Tibial nerve (tissue), 4 donors: ENCODE measurements around the gene MAG.

Experiments
- EP300 ChIP-seq, 2 donors: sonication (generic); formaldehyde crosslinking; IDR thresholded peaks; one replicate each; pipeline ENCODE4 v1.6.1; 2017; ENCODE audit warnings: antibody characterized with exemption in 2 of 2, mild to moderate bottlenecking in 1 of 2
- TF ChIP-seq, protein P1 (sequence below), 5 experiments: fragments of 200-600 bp in 3 of 5; fragments of 450-650 bp in 2 of 5; sonication (generic) in 3 of 5; IDR thresholded peaks; one replicate each; pipeline ENCODE4 v1.5.1; 2016 to 2019; ENCODE audit warnings: antibody characterized with exemption in 5 of 5, mild to moderate bottlenecking in 3 of 5, moderate library complexity in 2 of 5

DNA sequence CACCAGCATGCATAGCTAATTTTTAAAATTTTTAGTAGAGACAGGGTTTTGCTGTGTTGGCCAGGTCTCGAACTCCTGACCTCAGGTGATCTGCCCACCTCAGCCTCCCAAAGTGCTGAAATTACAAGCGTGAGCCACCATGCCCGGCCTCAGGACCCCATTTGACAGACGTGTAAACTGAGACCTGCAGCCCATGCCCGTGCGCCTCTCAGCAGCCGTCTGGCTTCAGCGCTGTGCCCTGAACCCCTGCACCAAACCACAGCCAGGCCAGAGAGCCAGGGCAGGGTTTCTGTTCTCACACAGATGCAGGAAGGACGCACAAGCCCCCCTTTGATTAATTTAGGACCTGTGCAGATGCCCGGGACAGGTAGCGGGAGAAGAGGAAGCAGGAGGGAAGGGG, 48.5 kb downstream of the MAG start:
- TF ChIP-seq, protein P1, sequence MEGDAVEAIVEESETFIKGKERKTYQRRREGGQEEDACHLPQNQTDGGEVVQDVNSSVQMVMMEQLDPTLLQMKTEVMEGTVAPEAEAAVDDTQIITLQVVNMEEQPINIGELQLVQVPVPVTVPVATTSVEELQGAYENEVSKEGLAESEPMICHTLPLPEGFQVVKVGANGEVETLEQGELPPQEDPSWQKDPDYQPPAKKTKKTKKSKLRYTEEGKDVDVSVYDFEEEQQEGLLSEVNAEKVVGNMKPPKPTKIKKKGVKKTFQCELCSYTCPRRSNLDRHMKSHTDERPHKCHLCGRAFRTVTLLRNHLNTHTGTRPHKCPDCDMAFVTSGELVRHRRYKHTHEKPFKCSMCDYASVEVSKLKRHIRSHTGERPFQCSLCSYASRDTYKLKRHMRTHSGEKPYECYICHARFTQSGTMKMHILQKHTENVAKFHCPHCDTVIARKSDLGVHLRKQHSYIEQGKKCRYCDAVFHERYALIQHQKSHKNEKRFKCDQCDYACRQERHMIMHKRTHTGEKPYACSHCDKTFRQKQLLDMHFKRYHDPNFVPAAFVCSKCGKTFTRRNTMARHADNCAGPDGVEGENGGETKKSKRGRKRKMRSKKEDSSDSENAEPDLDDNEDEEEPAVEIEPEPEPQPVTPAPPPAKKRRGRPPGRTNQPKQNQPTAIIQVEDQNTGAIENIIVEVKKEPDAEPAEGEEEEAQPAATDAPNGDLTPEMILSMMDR (IDR thresholded peaks at IDR 0.05), result no peak
- TF ChIP-seq EP300 (IDR thresholded peaks at IDR 0.05), result no peak
